ENCODE data around the gene POLA1. TPM values are rescaled to one million over a fixed set of nuclear protein-coding genes. Genes with fewer than 3 reads are reported as not detected.

Gene POLA1
- polyA plus RNA-seq, 1 donor from 2014 or later = 5.8 TPM

DNA sequence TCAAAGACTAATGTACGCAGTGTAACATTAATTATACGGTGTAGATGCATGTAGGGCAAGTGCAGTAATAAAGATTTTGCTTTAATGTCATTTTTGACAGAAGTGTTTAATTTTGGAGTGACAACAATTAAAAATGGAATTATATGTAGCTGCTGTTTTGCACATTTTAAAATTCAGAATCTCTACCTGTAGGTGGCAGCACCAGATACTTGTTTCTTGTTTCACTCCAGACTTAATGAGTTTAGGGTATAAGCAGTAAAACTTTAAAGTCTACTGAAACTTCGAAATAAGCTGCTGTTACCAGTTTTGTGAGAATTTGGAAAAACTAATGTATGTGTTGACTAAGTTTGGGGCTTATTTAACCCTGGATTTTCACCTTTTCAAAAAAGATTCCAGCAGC is 144.9 kb downstream of the POLA1 start:
- Histone ChIP-seq H3K4me2 (ENCODE audit: low read length) (no peak overlapping the region), H2AFZ (ENCODE audit: low read depth, low read length) (no peak overlapping the region), H4K20me1 (ENCODE audit: insufficient read depth) (no peaks in the 10 kb centered on the region), H3K9me3 (ENCODE audit: low read length) (no peaks in the 10 kb centered on the region), H3K27ac (ENCODE audit: low read length) (no peak overlapping the region), H3F3A (ENCODE audit: insufficient read depth, low read length, poor library complexity, severe bottlenecking) (no peaks in the 10 kb centered on the region), H3K9me2 (ENCODE audit: insufficient read depth, low read length) (no peaks in the 10 kb centered on the region), H3K9ac (ENCODE audit: low read length) (no peak overlapping the region), H3K79me2 (replicated peaks; ENCODE audit: insufficient read depth, low read length) (no peaks in the 10 kb centered on the region), H3K4me3 (ENCODE audit: low read length) (no peak overlapping the region), H3K36me3 (ENCODE audit: insufficient read depth, low read length) (no peaks in the 10 kb centered on the region), H3K27me3 (ENCODE audit: insufficient read depth, low read depth, low read length) (no peaks in the 10 kb centered on the region)
- no peak for TF ChIP-seq EZH2 (IDR thresholded peaks at IDR 0.05; ENCODE audit: borderline replicate concordance, insufficient read depth, low read length, poor library complexity, severe bottlenecking)
- no peak for TF ChIP-seq POLR2AphosphoS5 (IDR thresholded peaks at IDR 0.05)
- no peak for TF ChIP-seq TAF1 (IDR thresholded peaks at IDR 0.05; ENCODE audit: low read depth)
- peak; percentile 69 for TF ChIP-seq SMC3 (conservative IDR thresholded peaks at IDR 0.05; ENCODE audit: poor library complexity)
- TF ChIP-seq RAD21 (conservative IDR thresholded peaks at IDR 0.05) = peak; percentile 67
- TF ChIP-seq EP300 (conservative IDR thresholded peaks at IDR 0.05; ENCODE audit: poor library complexity, severe bottlenecking) = no peak
- TF ChIP-seq, protein P1, sequence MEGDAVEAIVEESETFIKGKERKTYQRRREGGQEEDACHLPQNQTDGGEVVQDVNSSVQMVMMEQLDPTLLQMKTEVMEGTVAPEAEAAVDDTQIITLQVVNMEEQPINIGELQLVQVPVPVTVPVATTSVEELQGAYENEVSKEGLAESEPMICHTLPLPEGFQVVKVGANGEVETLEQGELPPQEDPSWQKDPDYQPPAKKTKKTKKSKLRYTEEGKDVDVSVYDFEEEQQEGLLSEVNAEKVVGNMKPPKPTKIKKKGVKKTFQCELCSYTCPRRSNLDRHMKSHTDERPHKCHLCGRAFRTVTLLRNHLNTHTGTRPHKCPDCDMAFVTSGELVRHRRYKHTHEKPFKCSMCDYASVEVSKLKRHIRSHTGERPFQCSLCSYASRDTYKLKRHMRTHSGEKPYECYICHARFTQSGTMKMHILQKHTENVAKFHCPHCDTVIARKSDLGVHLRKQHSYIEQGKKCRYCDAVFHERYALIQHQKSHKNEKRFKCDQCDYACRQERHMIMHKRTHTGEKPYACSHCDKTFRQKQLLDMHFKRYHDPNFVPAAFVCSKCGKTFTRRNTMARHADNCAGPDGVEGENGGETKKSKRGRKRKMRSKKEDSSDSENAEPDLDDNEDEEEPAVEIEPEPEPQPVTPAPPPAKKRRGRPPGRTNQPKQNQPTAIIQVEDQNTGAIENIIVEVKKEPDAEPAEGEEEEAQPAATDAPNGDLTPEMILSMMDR (IDR thresholded peaks at IDR 0.05; ENCODE audit: poor library complexity, severe bottlenecking) = peak; percentile 64
- TF ChIP-seq, protein P2, sequence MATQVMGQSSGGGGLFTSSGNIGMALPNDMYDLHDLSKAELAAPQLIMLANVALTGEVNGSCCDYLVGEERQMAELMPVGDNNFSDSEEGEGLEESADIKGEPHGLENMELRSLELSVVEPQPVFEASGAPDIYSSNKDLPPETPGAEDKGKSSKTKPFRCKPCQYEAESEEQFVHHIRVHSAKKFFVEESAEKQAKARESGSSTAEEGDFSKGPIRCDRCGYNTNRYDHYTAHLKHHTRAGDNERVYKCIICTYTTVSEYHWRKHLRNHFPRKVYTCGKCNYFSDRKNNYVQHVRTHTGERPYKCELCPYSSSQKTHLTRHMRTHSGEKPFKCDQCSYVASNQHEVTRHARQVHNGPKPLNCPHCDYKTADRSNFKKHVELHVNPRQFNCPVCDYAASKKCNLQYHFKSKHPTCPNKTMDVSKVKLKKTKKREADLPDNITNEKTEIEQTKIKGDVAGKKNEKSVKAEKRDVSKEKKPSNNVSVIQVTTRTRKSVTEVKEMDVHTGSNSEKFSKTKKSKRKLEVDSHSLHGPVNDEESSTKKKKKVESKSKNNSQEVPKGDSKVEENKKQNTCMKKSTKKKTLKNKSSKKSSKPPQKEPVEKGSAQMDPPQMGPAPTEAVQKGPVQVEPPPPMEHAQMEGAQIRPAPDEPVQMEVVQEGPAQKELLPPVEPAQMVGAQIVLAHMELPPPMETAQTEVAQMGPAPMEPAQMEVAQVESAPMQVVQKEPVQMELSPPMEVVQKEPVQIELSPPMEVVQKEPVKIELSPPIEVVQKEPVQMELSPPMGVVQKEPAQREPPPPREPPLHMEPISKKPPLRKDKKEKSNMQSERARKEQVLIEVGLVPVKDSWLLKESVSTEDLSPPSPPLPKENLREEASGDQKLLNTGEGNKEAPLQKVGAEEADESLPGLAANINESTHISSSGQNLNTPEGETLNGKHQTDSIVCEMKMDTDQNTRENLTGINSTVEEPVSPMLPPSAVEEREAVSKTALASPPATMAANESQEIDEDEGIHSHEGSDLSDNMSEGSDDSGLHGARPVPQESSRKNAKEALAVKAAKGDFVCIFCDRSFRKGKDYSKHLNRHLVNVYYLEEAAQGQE (IDR thresholded peaks at IDR 0.05; ENCODE audit: borderline replicate concordance) = no peak
- no peak for TF ChIP-seq MXI1 (conservative IDR thresholded peaks at IDR 0.05; ENCODE audit: poor library complexity, severe bottlenecking)

DNA sequence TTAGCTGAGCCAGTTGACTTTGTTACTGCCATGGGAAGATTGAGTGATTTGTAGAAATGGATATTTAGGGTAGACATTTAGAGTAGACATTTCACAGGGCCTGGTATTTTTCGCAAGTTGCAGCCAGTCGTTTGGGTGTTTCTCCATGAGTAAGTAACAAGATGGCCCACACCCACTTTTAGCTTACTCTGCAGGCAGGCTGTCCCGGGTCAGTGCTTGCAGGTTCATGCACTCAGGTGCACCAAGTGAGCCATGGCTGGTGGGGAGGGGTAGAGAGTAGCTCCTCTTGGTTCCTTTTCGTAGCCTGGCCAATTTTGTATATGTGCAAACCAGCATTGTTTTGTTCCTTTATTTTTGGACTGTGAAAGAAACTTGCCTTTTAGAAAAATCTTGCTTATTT is 145.6 kb downstream of the POLA1 start:
- no peaks in the 10 kb centered on the region for H3K79me2 ChIP-seq (replicated peaks; ENCODE audit: insufficient read depth, low read length)
- H3K36me3 ChIP-seq (ENCODE audit: insufficient read depth, low read length) = no peaks in the 10 kb centered on the region
- H3K27ac ChIP-seq (ENCODE audit: low read length) = no peak overlapping the region
- no peaks in the 10 kb centered on the region for H4K20me1 ChIP-seq (ENCODE audit: insufficient read depth)
- no peaks in the 10 kb centered on the region for H3K27me3 ChIP-seq (ENCODE audit: insufficient read depth, low read depth, low read length)
- H3K9me3 ChIP-seq (ENCODE audit: low read length) = no peaks in the 10 kb centered on the region
- no peaks in the 10 kb centered on the region for H3K9me2 ChIP-seq (ENCODE audit: insufficient read depth, low read length)
- H3K9ac ChIP-seq (ENCODE audit: low read length) = no peak overlapping the region
- no peak overlapping the region for H2AFZ ChIP-seq (ENCODE audit: low read depth, low read length)
- no peak overlapping the region for H3K4me3 ChIP-seq (ENCODE audit: low read length)
- TF ChIP-seq, protein P2 (IDR thresholded peaks at IDR 0.05; ENCODE audit: borderline replicate concordance) = no peak
- TF ChIP-seq EP300 (conservative IDR thresholded peaks at IDR 0.05; ENCODE audit: poor library complexity, severe bottlenecking) (no peak), RAD21 (conservative IDR thresholded peaks at IDR 0.05) (no peak), TAF1 (IDR thresholded peaks at IDR 0.05; ENCODE audit: low read depth) (no peak), EZH2 (IDR thresholded peaks at IDR 0.05; ENCODE audit: borderline replicate concordance, insufficient read depth, low read length, poor library complexity, severe bottlenecking) (no peak), SMC3 (conservative IDR thresholded peaks at IDR 0.05; ENCODE audit: poor library complexity) (no peak), POLR2AphosphoS5 (IDR thresholded peaks at IDR 0.05) (no peak), MXI1 (conservative IDR thresholded peaks at IDR 0.05; ENCODE audit: poor library complexity, severe bottlenecking) (no peak)
- TF ChIP-seq, protein P1 (IDR thresholded peaks at IDR 0.05; ENCODE audit: poor library complexity, severe bottlenecking) = no peak
- no peaks in the 10 kb centered on the region for H3F3A ChIP-seq (ENCODE audit: insufficient read depth, low read length, poor library complexity, severe bottlenecking)
- no peak overlapping the region for H3K4me2 ChIP-seq (ENCODE audit: low read length)
